ENCODE data around the gene TSPAN5.

DNA sequence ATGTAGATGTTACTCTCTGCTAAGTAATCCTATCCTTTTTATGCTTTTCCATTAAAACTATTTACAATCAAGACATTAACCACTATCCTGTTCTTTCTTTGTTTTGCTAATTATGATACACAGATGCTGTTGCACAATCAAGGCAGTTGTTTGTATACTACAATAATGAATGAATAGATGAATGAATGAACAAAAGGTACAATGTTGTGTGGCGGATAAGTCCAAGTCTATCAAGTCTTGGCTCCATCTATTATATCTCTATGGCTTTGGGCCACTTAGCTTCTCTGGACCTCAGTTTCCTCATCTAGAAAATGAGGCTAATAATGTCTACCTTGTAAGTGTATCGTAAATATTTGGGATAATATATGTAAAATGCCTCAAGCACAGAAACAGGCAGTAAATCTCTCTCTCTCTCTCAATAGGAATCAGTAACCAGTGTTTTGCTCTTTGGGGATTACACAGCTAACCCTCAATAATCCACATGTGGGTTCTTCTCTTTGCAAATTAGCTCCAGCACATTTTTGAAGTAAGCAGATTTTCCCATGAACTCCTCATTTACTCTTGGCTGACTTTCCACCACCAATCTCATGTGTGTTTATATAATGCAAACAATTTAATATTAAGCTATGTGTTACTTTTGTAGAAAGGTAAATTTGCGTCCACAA, 27.8 kb upstream of the TSPAN5 start:
- TF ChIP-seq, protein P1, sequence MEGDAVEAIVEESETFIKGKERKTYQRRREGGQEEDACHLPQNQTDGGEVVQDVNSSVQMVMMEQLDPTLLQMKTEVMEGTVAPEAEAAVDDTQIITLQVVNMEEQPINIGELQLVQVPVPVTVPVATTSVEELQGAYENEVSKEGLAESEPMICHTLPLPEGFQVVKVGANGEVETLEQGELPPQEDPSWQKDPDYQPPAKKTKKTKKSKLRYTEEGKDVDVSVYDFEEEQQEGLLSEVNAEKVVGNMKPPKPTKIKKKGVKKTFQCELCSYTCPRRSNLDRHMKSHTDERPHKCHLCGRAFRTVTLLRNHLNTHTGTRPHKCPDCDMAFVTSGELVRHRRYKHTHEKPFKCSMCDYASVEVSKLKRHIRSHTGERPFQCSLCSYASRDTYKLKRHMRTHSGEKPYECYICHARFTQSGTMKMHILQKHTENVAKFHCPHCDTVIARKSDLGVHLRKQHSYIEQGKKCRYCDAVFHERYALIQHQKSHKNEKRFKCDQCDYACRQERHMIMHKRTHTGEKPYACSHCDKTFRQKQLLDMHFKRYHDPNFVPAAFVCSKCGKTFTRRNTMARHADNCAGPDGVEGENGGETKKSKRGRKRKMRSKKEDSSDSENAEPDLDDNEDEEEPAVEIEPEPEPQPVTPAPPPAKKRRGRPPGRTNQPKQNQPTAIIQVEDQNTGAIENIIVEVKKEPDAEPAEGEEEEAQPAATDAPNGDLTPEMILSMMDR (optimal IDR thresholded peaks at IDR 0.05 in 1 of 3, IDR thresholded peaks at IDR 0.05 in 1 of 3, conservative IDR thresholded peaks at IDR 0.05 in 1 of 3; ENCODE audit: extremely low read depth in 1 of 3, insufficient read depth in 2 of 3, low read length in 3 of 3), result no peak
- TF ChIP-seq EZH2 (IDR thresholded peaks at IDR 0.05; ENCODE audit: low read length), result no peak
